ENCODE measurements around the gene CACNA1I. TPM values are rescaled to one million over a fixed set of nuclear protein-coding genes. Genes with fewer than 3 reads are reported as not detected.

Gene CACNA1I
- total RNA-seq, 1 donor from 2014 or later = 0.06 TPM

DNA sequence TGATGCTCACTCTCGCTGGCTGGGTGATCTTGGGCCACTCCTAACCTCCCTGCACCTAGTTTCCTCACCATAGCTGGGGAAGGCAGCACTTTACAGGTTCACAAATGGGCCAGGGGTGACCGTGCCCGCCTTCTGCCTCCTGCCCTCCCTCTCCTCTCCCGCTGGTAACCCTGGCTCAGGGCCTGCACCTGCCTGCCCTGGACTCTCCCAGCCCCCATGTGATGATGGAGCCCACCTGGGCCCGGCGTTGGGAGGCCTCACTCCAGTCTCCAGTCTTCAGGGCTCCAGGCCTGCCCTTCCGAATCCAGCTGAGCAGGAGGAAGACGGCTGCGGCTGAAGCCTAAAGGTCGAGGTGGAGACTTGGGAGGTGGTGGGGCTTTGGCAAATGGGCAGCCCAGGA is 152.9 kb downstream of the CACNA1I start:
- TF ChIP-seq, protein P1, sequence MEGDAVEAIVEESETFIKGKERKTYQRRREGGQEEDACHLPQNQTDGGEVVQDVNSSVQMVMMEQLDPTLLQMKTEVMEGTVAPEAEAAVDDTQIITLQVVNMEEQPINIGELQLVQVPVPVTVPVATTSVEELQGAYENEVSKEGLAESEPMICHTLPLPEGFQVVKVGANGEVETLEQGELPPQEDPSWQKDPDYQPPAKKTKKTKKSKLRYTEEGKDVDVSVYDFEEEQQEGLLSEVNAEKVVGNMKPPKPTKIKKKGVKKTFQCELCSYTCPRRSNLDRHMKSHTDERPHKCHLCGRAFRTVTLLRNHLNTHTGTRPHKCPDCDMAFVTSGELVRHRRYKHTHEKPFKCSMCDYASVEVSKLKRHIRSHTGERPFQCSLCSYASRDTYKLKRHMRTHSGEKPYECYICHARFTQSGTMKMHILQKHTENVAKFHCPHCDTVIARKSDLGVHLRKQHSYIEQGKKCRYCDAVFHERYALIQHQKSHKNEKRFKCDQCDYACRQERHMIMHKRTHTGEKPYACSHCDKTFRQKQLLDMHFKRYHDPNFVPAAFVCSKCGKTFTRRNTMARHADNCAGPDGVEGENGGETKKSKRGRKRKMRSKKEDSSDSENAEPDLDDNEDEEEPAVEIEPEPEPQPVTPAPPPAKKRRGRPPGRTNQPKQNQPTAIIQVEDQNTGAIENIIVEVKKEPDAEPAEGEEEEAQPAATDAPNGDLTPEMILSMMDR (conservative IDR thresholded peaks at IDR 0.05; ENCODE audit: low read depth, low read length) = no peak
- no peak overlapping the region for H3K4me3 ChIP-seq (ENCODE audit: low read depth, low read length)
- no peak for DNase-seq (ENCODE audit: low read depth)

DNA sequence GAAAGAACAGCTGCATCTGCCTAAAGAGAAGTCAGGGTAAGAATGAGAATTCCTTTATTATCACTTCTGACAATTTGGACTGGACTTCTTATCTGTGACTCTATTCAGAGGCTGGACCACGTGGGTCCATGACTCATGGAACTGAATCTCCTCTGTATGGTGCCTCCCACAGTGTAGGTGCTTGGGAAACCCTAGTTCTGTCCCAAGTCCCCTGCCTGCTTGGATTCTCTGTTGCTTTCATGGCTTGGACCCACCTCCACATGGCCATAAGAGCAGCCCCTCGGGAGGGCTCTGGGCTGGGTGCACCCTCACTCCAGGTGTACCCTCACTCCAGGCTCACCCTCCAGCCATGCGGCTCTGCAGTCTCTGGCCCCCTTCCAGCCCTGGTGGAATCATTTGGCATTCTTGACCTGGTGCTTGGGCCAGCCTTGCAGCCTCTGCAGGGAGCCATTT is 153.4 kb downstream of the CACNA1I start:
- DNase-seq (ENCODE audit: low read depth) = no peak
- TF ChIP-seq, protein P1 (conservative IDR thresholded peaks at IDR 0.05; ENCODE audit: low read depth, low read length) = no peak

DNA sequence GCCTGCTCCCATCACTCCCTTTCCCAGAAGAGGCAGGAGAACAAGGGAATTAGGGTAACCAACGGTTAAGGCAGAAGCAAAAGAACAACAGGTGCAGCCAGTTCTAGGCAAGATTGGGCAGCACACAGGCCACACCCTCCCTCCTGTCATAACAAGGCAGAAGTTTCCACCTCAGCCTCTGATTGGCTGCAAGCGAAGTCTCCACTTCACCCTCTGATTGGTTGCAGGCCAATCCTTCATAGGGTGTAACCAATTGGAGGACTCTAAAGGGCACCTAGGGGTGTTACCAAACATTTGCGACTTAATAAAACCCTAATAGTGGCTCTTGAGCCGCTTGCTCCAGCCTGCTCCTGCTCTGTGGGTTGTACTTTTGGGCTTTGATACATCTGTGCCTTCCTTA is 153.8 kb downstream of the CACNA1I start:
- DNase-seq (ENCODE audit: low read depth) = no peak

More for the DNA sequence above, 153.4 kb downstream of the CACNA1I start:
- no peak overlapping the region for H3K4me3 ChIP-seq (ENCODE audit: low read depth, low read length)

DNA sequence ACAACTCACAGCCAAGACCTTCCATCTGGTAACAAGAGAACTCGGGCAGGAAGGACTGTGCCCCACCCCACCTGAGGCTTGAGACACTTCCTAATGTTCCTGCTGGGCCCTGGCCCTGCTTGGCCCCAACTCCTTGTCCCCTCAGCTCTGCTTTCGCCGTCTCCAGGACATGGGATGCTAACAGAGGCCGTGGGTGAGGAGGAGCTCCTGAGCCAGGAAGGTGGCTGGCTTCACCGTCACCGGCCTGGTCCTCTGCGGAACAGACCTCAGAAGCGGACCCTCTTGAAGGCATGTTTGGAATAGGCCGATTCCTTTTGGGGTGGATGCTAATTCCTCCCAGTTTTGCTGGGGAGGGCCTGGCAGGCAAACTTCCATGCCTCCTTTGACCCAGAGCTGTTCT is 154.3 kb downstream of the CACNA1I start:
- H3K4me3 ChIP-seq (ENCODE audit: low read depth, low read length) = no peak overlapping the region
- TF ChIP-seq, protein P1 (conservative IDR thresholded peaks at IDR 0.05; ENCODE audit: low read depth, low read length) = no peak
- no peak for DNase-seq (ENCODE audit: low read depth)

More for the DNA sequence above, 153.8 kb downstream of the CACNA1I start:
- H3K4me3 ChIP-seq (ENCODE audit: low read depth, low read length) = no peak overlapping the region
- TF ChIP-seq, protein P1 (conservative IDR thresholded peaks at IDR 0.05; ENCODE audit: low read depth, low read length) = no peak

DNA sequence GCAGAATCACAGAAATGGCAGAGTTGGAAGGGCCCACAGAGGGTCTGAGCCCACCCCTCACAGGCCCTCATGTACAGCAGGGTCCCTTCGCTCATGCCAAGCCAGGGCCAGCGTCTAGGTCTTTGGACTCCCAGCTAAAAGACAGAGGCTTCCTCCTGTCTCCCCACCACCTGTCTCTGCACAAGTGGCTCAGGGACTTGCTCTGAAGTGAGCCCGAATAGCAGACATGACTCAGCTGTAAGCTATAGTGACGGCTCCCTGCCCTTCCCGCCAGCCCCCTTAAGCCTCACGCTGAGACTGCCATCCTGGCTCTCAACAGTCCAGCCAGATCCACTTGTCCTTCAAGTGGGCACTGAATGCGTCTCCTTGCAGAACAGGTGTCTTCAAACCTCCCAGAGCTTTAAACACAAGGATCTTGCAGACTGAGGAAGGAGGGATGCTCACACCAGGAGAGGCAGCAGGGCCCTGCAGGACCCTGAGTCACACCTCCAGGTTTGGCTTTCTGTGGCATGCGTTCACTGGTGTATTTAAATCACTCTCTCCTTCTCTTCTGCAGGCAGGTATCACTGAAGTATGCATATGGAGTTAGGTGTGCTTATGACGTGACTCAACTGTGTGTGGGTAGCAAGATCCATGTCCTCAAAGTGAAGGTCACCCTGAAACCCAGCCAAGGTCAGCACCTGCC is 154.9 kb downstream of the CACNA1I start:
- DNase-seq (ENCODE audit: low read depth) = no peak
- no peak overlapping the region for H3K4me3 ChIP-seq (ENCODE audit: low read depth, low read length)
- TF ChIP-seq, protein P1 (conservative IDR thresholded peaks at IDR 0.05; ENCODE audit: low read depth, low read length) = no peak

DNA sequence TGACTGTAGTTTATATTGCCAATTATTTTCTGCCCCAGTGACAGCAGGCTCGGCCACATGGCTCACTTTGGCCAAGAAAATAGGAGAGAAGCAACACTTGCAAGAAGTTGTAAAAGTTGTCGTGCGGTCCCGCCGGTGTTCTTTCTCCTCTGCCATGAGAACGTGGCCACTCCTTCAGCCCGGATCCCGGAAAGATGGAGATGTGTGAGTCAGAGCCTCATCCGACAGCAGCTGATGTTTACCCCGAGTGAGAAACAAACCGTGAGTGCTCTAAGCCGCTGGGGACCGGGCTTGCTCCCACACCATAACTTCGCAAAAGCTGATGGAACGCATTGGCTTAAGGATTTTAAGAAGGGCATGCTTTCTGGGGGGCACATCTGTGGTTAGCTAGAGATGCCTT is 157.0 kb downstream of the CACNA1I start:
- DNase-seq (ENCODE audit: low read depth) = no peak
- H3K4me3 ChIP-seq (ENCODE audit: low read depth, low read length) = no peak overlapping the region
- TF ChIP-seq, protein P1 (conservative IDR thresholded peaks at IDR 0.05; ENCODE audit: low read depth, low read length) = no peak
